GM19035 (cell line): ENCODE measurements around the gene USP13.
"Not testable (repeated sequence)": the region's sequence is repeated elsewhere in the genome, so short reads cannot be mapped to it uniquely, and the experiment has no call there.

Experiments
- ATAC-seq: cut with Tn5 transposase; IDR thresholded peaks from one replicate; pipeline ENCODE4 v1.9.1; 2021; ENCODE audit not compliant: unreplicated experiment

Gene USP13

GRCh38 chr3:179658606-179659005 lies 5.8 kb downstream of the USP13 start:
- ATAC-seq: no peak

- no peak for ATAC-seq
Measured at GRCh38 chr3:179660872-179661271, 8.0 kb downstream of the USP13 start.

- no peak for ATAC-seq
Measured at GRCh38 chr3:179661777-179662176, 8.9 kb downstream of the USP13 start.

- ATAC-seq: no peak
Measured at GRCh38 chr3:179663093-179663492, 10.3 kb downstream of the USP13 start.

GRCh38 chr3:179666030-179666429 lies 13.2 kb downstream of the USP13 start:
- no peak for ATAC-seq

- no peak for ATAC-seq
Measured at GRCh38 chr3:179666436-179667035, 13.7 kb downstream of the USP13 start.

- no peak for ATAC-seq
Measured at GRCh38 chr3:179668429-179668828, 15.6 kb downstream of the USP13 start.

- no peak for ATAC-seq
Measured at GRCh38 chr3:179670311-179670710, 17.5 kb downstream of the USP13 start.

- no peak for ATAC-seq
Measured at GRCh38 chr3:179671309-179671708, 18.5 kb downstream of the USP13 start.

GRCh38 chr3:179671747-179672242 lies 19.0 kb downstream of the USP13 start:
- ATAC-seq: no peak

GRCh38 chr3:179672918-179673317 lies 20.1 kb downstream of the USP13 start:
- ATAC-seq: no peak

- ATAC-seq: no peak
Measured at GRCh38 chr3:179673523-179673922, 20.7 kb downstream of the USP13 start.

- no peak for ATAC-seq
Measured at GRCh38 chr3:179676081-179676480, 23.2 kb downstream of the USP13 start.

GRCh38 chr3:179677884-179678283 lies 25.0 kb downstream of the USP13 start:
- no peak for ATAC-seq

GRCh38 chr3:179681492-179682263 lies 28.8 kb downstream of the USP13 start:
- no peak for ATAC-seq

- ATAC-seq: no peak
Measured at GRCh38 chr3:179682426-179683080, 29.7 kb downstream of the USP13 start.

GRCh38 chr3:179683286-179683685 lies 30.4 kb downstream of the USP13 start:
- not testable (repeated sequence) for ATAC-seq

- ATAC-seq: no peak
Measured at GRCh38 chr3:179687967-179688535, 35.2 kb downstream of the USP13 start.

GRCh38 chr3:179688850-179689249 lies 36.0 kb downstream of the USP13 start:
- ATAC-seq: no peak

GRCh38 chr3:179694731-179695130 lies 41.9 kb downstream of the USP13 start:
- ATAC-seq: no peak

- no peak for ATAC-seq
Measured at GRCh38 chr3:179695672-179696313, 43.0 kb downstream of the USP13 start.
